ENCODE results near the gene FAM149B1.
"Not testable (repeated sequence)": the region's sequence is repeated elsewhere in the genome, so short reads cannot be mapped to it uniquely, and the experiment has no call there.

The FAM149B1 gene

DNA sequence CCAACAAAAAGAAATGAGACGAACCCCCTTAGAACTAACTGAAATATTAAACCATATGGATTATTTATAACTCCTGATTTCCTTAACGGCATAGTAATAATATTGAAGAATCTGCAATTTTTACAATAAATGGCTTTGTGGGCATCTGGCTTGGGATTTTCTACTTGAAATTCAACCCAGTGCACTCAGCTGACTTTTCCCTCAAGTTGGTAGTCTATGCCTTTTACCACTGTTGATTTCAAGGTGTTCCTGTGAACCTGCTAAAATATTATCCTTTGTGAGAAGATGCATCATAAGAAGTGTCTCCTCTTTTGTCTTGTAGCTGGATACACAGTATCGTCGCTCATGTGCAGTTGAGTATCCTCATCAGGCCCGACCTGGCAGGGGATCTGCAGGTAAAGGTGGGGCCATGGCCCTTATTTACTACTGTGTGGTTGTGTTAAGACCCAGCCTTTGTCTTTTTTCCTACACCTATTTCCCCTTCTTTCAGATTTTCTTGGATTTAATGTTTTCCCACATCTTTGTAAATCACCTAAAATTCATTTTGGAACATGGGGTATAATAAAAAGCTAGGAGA is 71.2 kb downstream of the FAM149B1 start:
- no peak for DNase-seq

DNA sequence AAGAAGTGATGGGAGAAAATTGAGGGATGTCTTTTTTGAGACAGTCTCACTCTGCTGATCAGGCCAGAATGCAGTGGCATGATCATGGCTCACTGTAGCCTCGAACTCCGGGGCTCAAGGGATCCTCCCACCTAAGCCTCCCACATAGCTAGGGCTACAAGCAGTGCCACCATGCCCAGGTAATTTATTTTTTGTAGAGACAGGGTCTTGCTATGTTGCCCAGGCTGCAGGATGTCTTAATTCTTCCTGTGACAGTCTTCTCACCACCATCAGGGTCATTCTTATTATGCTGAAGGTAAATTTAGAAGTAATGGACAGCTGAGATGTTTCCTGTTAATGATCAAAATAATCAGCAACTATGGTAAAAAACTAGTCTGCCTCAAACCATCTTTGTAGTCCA is 72.0 kb downstream of the FAM149B1 start:
- no peak for DNase-seq

DNA sequence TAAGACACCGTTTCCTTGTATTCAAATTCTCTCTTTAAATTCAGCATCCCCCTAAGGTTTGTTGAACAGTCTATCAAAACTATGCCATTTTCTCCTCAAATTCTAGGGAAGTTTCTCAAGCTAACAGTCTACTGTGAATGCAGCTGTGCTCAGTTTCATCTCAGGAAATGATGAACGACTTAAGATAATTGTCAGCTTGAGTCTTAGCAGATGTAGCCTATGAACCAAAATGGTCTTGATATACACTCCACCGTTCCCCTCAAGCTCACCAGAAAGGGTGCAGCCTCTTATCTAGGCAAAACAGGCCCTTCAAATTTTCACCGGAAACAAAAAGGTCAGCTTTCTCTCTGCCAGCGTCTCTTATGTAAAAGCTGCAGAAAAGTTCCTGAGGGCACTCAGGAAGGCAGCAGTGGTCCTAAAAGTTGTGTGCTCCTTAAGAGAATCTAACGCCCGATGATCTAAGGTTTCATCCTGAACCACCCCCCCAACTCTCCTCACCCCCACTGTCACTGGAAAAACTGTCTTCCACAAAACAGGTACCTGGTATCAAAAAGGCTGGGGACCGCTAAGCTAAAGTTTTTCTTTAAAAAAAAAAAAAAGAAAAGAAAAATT is 77.1 kb downstream of the FAM149B1 start:
- no peak for DNase-seq

DNA sequence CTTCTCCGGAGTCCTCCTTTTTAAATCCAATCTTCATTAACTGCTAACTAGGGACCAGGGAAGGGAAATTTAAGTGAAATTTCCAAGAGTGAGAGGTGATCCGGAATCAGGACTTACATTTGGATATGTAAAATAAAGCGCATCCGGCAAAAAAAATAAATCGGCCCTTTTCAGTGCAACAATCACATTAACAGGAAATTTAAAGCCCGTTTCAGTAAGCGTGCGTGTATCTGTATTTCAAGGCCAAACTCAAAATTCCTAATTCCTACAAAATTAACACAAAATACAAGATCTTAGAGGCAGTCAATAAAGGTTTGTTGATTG is 78.4 kb downstream of the FAM149B1 start:
- no peak for DNase-seq

DNA sequence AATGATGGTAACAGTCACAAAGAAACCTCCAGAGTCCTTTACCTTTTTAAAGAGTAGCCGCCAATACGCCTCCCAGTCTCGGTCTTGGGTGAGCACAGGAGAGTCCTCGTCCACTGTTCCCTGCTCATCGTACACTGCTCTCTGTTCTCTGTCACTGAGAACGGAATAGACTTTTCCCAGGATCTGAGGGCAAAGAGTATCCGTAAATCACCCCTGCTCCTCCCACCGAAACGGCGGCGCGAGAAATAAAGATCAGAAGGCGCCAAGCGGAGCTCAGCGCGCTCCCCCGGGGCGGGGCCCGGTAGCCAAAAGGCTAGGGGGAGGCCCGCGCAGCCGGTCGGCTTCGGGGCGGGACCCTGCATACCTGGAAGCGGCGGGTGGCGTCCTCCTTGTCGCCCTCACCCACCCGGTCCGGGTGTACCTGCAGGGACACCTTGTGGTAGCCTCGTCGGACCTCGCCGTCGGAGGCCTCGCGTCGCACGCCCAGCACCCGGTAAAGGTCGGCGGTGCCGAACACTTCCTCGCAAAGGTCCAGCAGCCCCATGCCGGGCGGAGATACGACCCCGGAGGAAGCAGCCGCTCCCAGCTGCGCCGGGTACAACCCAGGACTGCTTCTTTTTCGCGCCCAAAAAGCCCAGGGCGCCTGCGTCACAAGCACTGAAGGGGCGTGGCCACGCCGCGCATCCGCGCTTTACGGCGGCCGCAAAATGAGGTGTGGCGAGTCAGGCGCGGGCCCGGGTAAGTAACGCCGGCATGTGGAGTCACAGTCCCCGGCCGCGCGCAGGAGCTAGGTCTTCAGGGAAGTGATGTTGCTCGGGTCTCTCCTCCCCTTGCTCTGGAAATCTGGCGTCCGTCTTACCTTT is 79.0 kb downstream of the FAM149B1 start, which contains the start of gene DNAJC9:
TSS of gene DNAJC9 (minus strand) at position 610 of the 863 bp plus-strand sequence. CDS start at position 544, 66 bp downstream.
- peak; percentile 97 for DNase-seq

DNA sequence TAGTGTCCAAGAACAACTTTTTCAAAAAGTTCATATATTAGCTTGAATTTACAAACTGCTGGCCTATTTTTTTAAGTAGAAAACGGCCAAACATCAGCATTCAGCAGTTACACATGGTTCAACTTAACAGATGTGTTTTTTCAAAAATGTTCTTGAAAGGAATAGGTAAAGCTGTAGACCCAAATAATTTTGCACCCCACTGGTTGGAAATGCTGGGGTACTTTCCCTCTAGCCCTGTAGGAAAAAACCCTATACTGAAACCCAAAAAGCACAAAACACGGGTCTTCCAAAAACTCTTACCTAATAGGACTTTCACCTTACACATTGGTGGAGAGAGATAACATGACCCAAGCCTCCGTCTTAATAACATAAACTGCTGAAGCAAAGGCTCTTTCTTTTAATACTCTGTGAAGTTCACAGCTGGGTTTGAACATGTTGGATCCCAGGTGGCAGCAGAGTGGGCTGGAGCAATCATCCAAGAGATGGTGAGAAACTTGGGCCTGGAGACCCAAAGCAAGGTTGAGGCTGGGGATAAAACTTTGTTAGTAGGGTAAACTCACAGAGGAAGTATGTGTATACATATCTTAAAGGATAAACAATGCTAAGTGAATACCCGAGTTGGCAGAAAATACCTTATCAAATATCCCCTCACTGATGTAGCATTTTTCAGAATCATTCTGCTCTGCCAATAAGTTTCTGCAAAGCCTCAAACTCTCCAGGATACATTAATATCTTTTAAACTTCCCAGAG is 79.8 kb downstream of the FAM149B1 start:
- no peak for DNase-seq

DNA sequence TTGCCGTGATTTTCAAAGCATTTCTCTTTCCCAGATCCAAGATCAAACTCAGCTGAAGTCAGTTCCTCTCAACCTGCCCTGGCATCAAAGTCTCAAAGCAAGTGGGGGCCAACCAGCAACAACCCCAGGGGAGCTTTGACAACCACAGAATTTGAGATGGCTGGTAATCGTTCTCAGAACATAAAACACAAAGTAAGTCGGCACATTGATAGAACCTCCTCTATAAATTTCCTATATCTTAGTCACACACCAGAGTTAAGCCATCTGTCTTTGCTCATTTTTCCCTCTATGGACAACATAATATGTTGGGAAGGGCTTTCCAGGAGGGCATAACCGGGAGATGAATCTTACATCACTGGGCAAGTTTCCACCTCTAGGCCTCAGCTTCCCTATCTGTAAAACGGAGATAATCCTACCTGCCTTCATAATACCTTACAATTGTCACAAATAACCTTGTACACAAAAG is 80.4 kb downstream of the FAM149B1 start:
- DNase-seq: no peak

DNA sequence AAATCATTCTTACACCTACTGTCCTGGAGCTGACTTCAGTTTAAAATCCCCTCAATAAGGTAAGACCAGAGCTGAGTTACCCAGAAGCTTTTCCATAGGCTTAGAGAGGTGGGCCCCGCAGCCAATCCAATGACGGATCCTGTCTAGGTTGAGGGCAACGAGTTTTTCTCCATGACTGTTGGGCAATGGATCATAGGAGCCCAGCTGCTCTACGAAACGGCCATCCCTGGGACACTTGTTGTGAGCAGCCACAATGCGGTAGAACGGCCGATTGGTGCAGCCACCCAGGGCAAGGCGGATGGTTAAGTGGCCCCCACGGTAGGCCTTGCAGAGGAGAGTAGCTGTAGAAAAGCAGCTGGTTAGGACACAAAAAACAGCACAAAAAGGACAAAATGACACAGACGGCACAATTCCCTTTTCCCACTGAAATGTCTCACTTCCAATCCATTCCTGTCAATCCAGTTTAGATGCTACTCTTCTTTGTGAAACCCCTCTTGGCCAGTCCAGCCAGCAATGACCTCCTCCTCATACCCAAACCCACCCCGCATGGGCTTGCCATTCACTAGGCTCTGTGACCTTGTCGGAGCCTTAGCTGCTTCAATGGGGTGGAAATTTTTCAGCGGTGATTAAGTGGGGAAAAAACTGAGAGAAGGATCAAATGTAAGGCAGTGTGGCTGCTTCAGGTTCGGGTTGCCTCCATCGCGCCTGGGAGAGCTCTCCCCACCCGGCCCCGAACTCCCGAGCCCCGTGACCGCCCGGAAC is 83.9 kb downstream of the FAM149B1 start:
- no peak for DNase-seq

DNA sequence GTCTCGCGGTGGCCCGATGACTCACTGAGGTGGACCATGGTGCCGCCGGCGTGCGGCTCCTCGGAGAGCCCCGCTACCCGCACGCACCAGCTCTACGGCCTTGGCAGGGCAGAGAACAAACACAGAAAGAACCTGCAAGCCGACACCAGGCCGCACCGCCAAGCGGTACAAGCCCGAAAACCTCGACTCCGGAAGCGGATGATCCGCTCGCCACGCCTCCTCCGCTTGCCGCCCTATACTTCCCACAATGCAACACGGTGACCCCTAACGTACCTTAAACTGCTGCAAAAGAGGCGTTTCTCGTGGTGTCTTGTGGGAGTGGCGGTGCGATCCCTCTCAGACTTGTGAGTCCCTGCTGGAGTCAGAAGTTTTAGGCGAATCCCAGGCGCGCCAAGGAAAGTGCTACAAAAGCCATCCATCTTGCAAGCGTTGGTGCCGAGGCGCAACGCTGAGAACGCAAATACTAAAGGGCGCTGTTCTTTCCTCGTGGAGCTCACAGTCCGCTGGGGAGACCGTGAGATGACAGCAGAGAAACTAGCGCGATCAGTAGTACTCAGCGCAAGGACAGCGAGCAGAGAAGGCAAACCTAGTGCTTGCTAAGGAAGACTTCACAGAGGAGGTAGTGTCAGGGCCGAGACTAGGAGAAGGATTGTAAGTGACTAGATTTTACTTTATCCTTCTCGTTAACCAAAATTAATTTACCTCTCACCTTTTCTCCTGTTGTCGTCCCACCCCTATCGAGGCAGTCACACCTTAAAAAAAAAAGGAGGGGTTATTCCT is 84.7 kb downstream of the FAM149B1 start, which contains the start of gene MRPS16:
TSS of gene MRPS16 (minus strand) at position 200 of the 780 bp plus-strand sequence. CDS start at position 38, 162 bp downstream.
- peak; percentile 95 for DNase-seq

DNA sequence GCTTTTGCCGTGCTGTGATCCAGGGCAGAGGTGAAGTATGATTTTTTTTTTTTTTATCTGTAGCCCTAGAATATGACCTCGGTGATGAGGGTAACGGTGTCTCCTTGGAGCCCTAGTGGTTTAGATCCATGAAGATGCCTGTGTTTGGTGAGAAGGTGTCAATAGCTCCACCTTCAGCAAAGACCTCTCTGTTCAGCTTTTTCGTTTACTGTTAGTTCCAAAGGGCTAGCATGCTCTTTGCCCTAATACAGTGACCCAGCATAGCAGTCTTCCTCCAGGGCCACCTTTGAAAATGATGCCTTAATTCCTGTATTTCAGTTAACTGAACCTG is 85.3 kb downstream of the FAM149B1 start:
- no peak for DNase-seq

DNA sequence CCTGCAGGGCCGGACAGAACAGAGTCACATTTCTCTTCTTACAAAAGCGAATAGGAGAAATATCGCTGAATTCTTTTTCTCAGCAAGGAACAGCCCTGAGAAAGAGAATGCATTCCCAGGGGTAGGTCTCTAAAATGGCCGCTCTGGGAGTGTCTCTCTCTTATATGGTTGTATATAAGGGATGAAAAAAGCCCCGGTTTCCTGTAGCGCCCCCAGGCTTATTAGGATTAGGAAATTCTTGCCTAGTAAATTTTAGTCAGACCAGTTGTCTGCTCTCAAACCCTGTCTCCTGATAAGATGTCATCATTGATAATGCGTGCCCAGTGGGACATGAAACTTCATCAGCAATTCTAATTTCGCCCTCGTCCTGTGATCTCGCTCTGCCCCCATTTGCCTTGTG is 90.7 kb downstream of the FAM149B1 start:
- DNase-seq: not testable (repeated sequence)

DNA sequence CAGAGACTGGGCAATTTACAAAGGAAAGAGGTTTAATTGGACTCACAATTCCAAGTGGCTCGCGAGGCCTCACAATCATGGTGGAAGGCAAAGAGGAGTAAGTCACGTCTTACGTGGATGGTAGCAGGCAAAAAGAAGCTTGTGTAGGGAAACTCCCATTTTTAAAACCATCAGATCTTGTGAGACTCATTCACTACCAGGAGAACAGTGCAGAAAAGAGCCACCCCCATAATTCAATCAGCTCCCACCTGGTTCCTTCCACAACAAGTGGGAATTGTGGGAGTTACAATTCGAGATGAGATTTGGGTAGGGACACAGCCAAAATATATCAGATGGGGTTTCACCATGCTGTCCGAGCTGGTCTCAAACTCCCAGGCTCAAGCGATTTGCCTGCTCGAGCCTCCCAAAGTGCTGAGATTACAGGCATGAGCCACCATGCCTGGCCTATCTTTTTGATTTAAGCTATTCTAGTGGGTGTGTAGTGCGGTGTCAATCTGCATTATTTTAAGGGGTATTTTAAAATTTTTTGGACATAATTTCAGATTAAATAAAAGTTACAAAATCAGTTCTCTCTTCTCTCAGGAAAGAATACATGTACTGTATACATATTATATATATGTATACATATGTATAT is 93.6 kb downstream of the FAM149B1 start:
- no peak for DNase-seq

DNA sequence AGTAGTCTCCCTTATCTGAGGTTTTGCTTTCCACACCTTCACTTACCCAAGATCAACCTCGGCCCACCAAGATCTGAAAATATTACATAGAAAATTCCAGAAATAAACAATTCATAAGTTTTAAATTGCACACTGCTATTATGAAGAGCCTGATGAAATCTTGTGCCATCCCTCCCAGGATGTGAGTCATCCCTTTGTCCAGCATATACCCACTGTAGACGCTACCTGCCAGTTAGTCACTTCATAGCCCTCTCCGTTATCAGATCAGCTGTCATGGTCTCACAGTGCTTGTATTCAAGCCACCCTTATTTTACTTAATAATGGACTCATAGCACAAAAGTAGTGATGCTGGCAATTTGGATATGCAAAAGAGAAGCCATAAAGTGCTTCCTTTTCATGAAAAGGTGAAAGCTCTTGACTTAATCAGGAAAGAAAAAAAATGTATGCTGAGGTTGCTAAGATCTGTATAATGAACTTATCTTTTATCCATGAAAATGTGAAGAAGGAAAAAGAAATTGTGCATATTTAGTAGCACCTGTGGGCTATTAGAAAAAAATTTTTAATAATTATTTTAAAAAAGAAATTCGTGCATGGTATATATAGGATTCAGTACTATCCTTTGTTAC is 94.3 kb downstream of the FAM149B1 start:
- no peak for DNase-seq

DNA sequence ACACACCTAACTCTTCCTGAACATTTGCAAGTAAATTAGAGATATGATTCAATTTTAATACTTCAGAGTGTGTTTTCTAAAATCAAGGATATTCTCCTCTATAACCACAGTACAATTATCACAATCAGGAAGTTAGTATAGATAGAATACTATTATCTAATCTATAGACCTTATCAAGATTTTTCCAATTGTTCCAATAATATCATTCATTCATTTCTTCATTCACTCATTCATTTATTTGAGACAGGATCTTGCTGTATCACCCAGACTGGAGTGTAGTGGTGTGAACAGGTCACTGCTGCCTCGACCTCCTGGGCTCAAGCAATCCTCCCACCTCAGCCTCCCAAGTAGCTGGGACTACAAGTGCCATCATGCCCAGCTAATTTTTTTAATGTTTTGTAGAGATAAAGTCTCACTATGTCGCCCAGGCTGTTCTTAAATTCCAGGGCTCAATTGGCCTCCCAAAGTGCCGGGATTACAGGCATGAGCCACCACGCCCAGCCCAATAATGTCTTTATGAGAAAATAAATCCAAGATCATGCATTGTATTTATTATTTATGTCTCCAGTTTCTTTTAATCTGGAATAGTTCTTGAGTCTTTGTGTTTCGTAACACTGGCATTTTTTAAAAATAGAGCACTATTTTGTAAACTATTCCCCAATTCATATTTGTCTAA is 95.1 kb downstream of the FAM149B1 start:
- no peak for DNase-seq

DNA sequence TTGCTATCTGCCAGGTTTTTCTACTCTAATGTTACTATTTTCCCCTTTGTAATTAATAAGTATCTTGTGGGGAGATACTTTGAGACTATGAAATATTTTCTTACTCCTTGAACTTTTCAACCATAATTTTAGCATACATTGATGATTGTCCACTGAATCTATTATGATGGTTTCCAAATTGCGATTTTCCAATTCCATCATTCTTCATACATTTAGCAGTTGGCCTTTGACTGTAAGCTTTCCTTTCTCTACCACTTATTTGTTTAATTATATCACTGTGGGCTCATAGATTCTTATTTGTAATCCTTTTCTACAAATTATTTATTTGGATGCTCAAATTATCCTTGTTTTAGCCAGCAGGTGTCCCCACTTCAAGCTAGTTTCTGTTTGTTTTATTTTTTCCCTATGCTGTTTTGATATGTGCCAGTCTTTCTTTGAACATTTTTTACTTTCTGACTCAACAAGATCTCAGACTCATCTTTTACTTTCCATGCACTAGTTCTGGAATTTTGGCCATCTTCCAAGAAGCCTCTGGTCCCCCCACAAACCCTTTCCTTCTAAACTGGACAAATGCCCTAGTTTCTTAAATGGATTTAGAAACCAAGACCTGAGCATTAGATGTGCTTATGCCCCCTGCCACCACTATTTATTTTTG is 95.9 kb downstream of the FAM149B1 start:
- no peak for DNase-seq

DNA sequence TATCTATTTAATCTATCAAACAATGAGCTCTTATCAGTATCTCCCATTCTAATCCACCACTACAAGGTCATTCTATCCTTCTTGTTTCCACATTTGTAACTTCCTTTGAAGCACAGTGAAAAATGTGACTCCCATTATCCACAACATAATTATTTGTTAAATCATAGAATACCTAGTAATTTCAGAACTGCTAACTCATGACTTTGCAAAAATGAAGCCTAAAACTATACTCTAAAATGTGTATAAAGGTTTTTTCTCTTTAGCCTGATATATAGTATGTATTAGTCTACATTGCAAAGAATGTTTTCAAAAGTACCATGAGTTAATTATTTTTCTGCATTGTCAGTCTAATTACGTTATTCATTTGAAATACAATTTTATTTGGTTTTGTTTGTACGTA is 96.5 kb downstream of the FAM149B1 start:
- DNase-seq: no peak

DNA sequence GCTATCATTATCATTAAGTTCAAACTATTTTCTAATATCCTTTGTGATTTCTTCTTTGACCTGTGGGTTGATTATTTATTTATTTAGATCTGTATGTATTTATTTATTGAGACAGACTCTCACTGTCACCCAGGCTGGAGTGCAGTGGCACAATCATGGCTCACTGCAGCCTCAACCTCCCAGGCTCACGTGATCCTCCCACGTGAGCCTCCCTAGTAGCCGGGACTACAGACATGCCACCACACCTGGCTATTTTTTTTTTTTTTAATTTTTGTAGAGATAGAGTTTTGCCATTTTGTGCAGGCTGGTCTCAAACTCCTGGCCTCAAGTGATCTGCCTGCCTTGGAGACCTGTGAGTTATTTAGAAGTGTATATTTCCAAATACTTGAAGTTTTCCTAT is 113.2 kb downstream of the FAM149B1 start:
- no peak for DNase-seq

DNA sequence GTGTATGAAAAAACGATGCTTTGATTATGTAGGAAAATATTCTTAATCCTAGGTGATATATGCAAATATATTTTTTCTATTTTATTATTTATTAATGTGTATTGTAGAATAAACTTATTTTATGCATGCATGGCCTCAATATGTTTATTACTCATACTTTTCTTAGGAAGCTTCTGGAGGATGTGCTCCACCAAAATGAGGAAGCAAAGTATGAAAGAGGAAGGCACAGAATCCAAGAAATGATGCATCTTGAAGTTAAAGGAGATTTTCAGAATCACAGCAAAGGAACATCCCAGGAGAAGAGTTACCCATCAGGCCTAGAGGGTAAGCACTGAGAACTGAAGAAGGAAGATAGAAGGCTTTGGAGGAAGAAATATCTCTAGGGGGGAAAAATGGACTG is 119.5 kb downstream of the FAM149B1 start:
- DNase-seq: no peak

DNA sequence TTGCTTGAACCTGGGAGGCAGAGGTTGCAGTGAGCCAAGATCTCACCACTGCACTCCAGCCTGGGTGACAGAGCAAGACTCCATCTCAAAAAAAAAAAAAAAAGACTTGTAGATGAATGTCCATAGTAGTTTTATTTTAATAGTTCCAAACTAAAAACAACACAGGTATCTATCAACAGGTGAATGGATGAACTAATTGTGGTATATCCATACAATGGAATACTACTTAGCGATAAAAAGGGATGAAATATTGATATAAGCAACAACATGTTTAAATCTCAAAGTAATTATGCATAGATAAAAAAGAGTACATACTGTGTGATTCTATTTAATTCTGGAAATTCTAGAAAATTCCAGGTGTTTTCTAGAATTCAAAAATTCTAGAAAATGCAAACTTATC is 122.0 kb downstream of the FAM149B1 start:
- no peak for DNase-seq

DNA sequence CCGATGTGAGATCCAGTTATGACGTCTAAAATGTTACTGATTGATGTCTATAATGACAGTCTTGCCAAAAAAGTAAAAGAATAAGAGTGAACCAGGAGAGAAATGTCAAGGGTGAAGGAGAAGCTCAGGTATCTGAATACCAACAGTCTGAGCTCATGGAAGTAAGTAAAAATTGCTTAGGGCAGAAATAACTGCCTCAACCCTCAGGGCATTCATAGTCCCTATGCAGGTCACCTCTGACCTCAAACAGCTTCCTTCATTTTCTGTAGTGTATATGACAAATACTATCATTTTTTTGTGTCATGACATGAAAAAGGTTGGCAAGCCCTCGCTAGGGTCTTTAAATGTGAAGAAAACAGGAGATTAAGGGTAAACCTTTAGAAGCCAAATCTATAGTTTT is 125.5 kb downstream of the FAM149B1 start:
- DNase-seq: no peak
